ENCODE data around the gene CHRNA3.
A peak's percentile ranks its signal among the peaks of the same experiment; 100 is the strongest.

Gene CHRNA3

GRCh38 chr15:78620527-78621421, at the start of gene CHRNA3:
Gene CHRNA3, minus strand, starts transcription at chr15:78620996. Its CDS starts 202 bp downstream, at chr15:78620794.
- peak in 1 of 2 experiments; percentile 36 for DNase-seq

- DNase-seq = no peak
Observed at GRCh38 chr15:78668987-78669386, 48.2 kb upstream of the CHRNA3 start.

GRCh38 chr15:78667578-78668236, 46.9 kb upstream of the CHRNA3 start:
- no peak for DNase-seq

GRCh38 chr15:78666010-78666409, 45.2 kb upstream of the CHRNA3 start:
- no peak for DNase-seq

- no peak for DNase-seq
Observed at GRCh38 chr15:78663703-78664102, 42.9 kb upstream of the CHRNA3 start.

GRCh38 chr15:78662028-78662427, 41.2 kb upstream of the CHRNA3 start:
- DNase-seq = no peak

- DNase-seq = no peak
Observed at GRCh38 chr15:78661001-78661400, 40.2 kb upstream of the CHRNA3 start.

GRCh38 chr15:78660584-78660983, 39.8 kb upstream of the CHRNA3 start:
- no peak for DNase-seq

GRCh38 chr15:78658823-78659222, 38.0 kb upstream of the CHRNA3 start:
- no peak for DNase-seq

GRCh38 chr15:78654272-78654671, 33.5 kb upstream of the CHRNA3 start:
- DNase-seq = no peak

- DNase-seq = no peak
Observed at GRCh38 chr15:78651930-78652615, 31.3 kb upstream of the CHRNA3 start.

- DNase-seq = no peak
Observed at GRCh38 chr15:78651007-78651406, 30.2 kb upstream of the CHRNA3 start.

GRCh38 chr15:78650022-78650421, 29.2 kb upstream of the CHRNA3 start:
- no peak for DNase-seq

GRCh38 chr15:78645009-78645408, 24.2 kb upstream of the CHRNA3 start:
- no peak for DNase-seq

GRCh38 chr15:78642331-78642730, 21.5 kb upstream of the CHRNA3 start:
- no peak for DNase-seq

- DNase-seq = no peak
Observed at GRCh38 chr15:78641749-78642275, 21.0 kb upstream of the CHRNA3 start.

GRCh38 chr15:78641102-78641748, 20.4 kb upstream of the CHRNA3 start, which contains the start of gene CHRNB4:
Gene CHRNB4, minus strand, starts transcription at chr15:78641210. Its CDS starts 77 bp downstream, at chr15:78641133.
- no peak for DNase-seq

GRCh38 chr15:78640527-78641101, 19.8 kb upstream of the CHRNA3 start:
- DNase-seq = no peak

- peak; percentile 59 to 75 for DNase-seq
Observed at GRCh38 chr15:78638658-78639314, 18.0 kb upstream of the CHRNA3 start.

GRCh38 chr15:78637776-78638435, 17.1 kb upstream of the CHRNA3 start:
- no peak for DNase-seq

- no peak for DNase-seq
Observed at GRCh38 chr15:78636378-78636859, 15.6 kb upstream of the CHRNA3 start.

Data from NCI-H2081 (cell line).